GM12872 (cell line): ENCODE results near the gene CCDC107.

Source experiments
- CTCF ChIP-seq: IDR thresholded peaks from 3 replicates; pipeline ENCODE4 v1.5.1; 2011; ENCODE audit warnings: low read depth, mild to moderate bottlenecking, low read length, moderate library complexity; ENCODE audit not compliant: insufficient read depth

Gene CCDC107

GRCh38 chr9:35664531-35665470 is 6.7 kb downstream of the CCDC107 start, which contains the start of gene ARHGEF39:
Gene ARHGEF39 (minus strand): TSS chr9:35665195. CDS start chr9:35665169, 26 bp downstream.
- TF ChIP-seq CTCF = peak; percentile 28; the same call in 1 of the 3 replicates

GRCh38 chr9:35665471-35665818 is 7.4 kb downstream of the CCDC107 start:
- TF ChIP-seq CTCF = no peak

- TF ChIP-seq CTCF = no peak
Measured at GRCh38 chr9:35666045-35666444, 8.0 kb downstream of the CCDC107 start.

- no peak for TF ChIP-seq CTCF
Measured at GRCh38 chr9:35666549-35666948, 8.5 kb downstream of the CCDC107 start.

GRCh38 chr9:35667939-35668338 is 9.8 kb downstream of the CCDC107 start:
- TF ChIP-seq CTCF = no peak

- TF ChIP-seq CTCF = no peak
Measured at GRCh38 chr9:35669331-35670145, 11.4 kb downstream of the CCDC107 start.
